ENCODE measurements around the gene TCEAL1.
"Not testable (repeated sequence)": the region's sequence is repeated elsewhere in the genome, so short reads cannot be mapped to it uniquely, and the experiment has no call there.

Gene TCEAL1

DNA sequence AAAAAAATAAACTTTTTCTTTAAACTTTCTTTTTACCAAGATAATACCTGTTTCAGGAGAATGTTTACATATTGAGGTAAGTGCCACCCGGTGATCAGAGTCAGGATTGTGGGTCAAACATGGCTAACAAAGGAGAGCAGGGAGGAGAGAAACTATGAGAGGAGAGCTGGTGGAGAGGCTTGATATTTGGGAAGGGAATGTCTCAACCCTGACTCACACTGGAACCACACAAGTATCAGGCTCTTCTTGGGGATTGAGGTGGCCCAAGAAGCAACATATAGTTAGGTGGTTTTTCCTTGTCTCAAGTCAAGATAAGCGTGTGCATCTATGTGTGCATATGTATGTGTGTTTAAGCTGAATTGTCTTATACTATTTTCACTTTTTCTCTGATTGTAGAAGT, 6.7 kb downstream of the TCEAL1 start:
- no peak for DNase-seq (ENCODE audit: low read depth, low spot score)

DNA sequence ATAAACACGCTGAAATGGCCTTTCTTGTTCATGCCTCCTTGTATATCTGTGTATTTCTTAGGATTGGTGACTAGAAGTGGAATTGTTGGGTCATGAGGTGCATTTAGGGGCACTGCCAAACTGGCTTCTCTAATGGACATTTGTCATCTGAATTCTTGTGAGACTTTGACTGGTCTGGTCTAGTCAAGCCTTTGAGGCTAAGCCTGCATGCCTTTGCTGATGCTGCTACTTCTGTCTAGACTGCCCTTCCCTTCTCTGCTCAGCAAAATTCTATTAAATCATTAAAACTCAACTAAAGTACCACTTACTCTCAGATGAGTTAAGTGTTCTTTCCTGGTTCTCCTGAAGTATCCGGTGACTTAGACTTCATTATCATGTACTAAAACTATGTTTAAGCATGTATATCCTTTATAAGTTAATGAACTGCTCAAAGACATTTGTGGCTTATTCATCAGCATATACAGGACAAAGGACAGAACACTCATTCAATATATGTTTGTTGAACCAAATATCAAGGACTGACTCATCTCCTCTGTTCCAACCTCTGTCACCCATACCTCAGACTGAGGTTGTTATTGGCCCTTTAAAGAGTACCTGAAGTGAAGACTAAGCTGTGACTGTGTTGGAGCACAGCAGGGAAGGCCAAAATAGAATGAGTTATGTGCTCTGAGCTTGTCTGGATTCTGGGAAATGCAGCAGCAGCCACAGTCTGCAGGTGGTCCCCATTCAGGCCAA, 9.0 kb downstream of the TCEAL1 start:
- DNase-seq (ENCODE audit: low read depth, low spot score) = no peak

DNA sequence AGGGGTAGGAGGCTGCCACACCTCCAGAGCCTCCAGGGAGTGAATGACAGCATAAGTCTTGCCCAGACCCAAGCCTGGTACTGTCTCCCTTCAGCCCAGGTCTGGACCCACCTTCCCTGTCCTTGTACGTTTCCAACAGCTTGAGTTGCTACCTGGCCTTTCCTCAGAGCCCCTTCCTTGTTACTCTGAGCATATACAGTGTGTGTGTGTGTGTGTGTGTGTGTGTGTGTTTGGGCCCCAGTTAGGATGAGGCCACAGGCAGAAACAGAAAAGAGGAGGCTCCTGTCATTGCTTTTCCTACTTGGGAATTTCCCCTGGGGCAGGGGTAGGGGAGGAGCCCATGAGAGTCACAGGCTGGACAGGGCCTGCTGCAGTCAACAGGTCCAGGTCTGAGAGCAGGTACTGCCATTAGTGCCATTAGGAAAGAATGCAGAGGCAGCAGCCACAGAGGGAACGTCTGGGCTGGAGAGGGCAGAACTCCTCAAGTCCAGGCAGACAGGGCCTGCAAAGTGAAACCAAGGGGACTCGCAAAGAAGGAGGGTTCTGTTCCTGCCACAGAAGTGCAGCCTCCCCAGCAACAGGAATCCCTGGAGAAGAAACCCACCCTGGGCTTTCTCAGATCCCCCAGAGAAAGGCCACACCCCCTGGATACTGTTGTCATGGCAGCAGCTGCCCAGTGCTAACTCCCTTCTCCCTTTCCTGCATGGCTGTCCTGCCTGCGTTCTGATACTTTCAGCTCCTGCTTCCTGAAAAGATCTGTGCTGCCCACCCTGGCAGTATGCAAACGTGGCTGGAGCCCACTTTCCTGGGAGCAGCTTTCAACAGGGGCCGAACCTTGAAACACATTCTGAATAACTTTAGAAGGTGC, 9.9 kb downstream of the TCEAL1 start:
- not testable (repeated sequence) for DNase-seq (ENCODE audit: low read depth, low spot score)

DNA sequence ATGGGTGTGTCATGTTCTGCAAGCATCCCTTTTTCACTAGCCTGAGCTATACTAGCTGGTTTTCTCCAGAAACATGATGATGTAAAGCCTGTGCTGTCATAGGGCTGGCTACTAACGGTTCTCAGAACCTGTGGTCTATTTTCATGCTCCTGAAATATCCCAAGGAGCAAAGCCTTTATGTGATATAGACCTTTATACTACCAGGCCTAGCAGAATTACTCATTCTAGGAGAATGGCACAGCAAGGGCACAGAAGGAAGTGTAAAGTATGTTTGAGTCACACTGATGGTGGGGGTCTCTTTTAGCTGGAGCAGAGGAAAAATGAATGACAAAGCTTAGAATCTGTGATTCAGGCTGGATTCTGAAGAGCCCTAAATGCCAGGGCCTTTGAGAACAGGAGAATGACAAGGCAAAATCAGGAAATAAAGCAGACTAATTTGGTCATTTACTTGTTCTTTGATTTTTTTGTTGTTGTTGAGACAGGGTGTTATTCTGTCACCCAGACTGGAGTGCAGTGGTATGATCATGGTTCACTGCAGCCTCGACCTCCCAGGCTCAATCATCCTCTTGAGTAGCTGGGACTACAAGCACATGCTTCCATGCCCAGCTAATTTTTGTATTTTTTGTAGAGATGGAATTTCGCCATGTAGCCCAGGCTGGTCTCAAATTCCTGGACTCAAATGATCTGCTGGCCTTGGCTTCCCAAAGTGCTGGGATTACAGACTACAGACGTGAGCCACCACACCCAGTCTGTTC, 11.8 kb downstream of the TCEAL1 start:
- no peak for DNase-seq (ENCODE audit: low read depth, low spot score)

DNA sequence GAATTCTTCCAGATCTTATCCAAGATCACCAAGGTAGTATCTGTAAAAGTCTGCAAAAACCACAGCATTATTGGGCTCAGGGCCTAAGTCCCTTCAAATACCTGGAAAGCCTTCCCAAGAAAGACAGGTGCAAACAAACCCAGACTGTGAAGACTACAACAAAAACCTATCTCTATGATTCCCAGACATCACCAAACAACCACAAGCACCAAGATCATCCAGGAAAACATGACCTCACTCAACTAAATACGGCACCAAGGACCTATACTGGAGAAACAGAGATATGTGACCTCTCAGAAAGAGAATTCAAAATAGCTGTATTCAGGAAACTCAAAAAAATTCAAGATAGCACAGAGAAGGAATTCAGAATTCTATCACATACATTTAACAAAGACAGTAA, 15.3 kb downstream of the TCEAL1 start:
- no peak for DNase-seq (ENCODE audit: low read depth, low spot score)

DNA sequence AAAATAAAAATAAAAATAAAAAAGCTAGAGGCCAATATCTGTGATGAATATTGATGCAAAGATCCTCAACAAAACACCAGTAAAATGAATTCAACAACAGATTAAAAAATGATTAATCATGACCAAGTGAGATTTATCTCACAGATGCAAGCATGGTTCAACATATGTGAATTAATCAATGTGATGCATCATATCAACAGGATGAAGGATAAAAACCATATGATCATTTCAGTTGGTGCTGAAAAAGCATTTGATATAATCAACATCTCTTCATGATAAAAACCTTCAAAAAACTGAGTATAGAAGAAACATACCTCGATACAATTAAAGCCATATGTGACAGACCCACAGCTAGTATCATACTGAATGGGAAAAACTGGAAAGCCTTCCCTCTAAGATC, 18.9 kb downstream of the TCEAL1 start:
- DNase-seq (ENCODE audit: low read depth, low spot score) = no peak

DNA sequence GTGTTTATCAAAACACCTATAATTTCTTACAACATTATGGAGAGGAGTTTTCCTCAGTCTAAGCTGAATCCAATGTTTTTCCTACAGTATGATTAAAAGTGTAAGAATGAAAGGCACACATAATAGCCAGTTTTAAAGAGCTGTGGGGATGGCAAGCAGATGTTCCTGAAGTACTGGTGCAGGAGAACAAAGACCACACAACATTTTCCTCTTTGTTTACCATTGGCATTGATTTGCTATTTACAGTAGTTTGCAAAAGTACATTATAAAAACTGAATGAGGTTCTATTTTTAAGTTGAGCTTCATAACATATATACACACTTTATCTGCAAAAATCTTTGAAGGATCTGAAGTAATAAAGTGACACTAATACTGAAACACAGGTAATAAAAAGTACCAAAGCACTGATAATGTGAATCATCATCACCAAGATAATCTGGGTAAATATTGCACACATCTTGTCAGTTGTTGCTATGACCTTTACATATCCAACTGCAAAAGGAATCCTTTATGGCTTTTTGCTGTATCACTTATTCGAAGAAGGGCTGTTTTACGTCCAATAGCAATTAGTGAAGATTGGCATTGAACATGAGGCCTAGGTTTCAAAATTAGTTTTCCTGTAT, 22.5 kb downstream of the TCEAL1 start:
- DNase-seq (ENCODE audit: low read depth, low spot score) = no peak

DNA sequence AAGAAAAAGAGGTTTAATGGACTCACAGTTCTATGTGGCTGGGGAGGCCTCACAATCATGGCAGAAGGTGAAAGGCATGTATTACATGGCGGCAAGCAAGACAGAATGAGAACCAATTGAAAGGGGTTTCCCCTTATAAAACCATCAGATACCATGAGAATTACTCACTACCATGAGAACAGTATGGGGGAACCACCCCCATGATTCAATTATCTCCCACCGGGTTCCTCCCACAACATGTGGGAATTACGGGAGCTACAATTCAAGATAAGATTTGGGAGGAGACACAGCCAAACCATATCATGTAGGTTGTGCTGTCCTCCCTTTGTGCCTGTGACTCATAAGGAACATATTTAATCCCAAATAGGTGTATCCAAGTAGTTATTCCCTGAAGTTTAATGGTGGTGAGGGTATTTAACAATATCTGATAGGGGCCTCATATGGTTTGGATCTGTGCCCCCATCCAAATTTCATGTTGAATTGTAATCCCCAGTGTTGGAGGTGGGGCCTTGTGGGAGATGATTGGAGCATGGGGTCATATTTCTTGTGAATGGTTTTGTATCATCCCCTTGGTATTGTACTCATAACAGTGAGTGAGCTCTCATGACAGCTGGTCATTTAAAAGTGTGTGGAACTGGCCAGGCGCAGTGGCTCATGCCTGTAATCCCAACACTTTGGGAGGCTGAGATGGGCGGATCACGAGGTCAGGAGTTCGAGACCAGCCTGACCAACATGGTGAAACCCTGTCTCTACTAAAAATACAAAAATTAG, 26.6 kb downstream of the TCEAL1 start:
- DNase-seq (ENCODE audit: low read depth, low spot score) = not testable (repeated sequence)

DNA sequence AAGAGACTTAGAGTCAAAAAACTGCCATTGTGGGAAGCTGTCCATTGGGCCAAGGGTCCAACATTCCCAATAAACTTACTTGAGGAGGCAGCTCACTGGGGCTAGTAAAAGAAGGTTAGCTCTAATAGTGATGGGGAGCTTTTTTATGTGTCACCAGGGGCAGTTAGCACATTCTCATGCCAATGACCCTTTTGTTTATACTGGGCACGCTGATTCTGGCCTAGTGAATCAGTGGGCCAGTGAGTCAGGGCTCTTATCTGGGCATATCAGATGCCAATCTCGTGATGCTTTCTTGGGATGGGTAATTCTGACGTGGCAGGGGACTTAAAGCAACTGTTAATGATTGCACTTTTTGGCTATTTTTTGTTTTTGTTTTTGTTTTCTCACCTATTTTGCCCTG, 27.8 kb downstream of the TCEAL1 start:
- no peak for DNase-seq (ENCODE audit: low read depth, low spot score)

DNA sequence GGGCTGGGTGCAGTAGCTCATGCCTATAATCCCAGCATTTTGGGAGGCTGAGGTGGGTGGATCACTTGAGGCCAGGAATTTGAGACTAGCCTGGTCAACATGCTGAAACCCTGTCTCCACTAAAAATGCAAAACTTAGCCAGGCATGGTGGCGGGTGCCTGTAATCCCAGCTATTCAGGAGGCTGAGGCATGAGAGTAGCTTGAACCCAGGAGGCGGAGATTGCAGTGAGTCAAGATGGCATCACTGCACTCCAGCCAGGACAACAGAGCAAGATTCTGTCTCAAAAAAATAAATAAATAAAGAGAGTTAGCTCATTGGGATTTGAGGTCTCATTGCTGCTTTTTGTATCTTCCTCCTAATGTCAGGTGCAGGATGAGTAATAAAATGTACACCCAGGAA, 28.3 kb downstream of the TCEAL1 start:
- not testable (repeated sequence) for DNase-seq (ENCODE audit: low read depth, low spot score)

DNA sequence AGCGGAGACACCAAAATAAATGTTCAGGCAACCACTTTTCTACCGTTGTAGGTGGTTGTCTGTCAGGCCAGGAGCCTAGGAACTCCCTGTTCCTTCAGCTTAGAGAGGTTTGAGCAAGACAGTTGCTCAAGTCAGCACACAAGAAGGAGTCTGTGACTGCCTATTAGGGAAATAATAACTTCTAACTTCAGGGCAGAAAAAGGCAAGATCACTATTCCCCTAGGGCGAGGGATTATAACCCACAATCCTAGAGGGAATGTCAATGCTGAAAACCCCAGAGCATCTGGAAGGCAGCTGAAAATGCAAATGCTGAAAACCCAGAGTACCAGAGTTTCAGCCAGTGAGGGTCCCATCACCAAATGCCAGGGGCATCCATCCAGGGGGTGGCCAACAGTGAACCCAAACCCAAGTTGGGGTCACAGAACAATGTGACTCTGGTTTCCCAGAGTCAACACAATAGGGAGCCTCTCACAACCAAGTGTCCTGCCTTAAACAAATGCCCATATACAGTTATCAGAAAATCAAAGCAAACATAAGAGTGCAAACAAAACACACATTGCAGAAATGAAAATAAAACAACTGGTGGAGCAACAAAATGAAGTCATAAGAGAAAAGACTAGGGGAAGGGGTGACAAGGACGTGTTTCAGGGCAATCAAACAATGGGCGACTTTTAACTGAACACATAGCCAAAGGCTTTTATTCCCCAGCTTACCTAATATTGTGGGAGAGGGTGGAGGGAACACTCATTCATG, 30.1 kb downstream of the TCEAL1 start:
- DNase-seq (ENCODE audit: low read depth, low spot score) = no peak

DNA sequence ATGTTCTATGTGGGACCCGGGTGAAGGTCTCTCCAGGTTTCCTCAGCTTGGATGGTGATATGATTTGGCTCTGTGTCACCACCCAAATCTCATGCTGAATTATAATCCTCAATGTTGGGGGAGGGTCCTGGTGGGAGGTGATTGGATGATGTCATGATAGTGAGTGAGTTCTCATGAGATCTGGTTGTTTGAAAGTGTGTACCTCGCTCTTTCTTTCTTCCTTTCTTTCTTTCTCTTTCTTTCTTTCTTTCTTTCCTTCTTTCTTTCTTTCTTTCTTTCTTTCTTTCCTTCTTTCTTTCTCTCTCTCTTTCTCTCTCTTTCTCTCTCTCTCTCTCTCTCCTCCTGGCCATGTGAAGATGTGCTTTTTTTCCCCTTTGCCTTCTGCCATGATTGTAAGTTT, 30.7 kb downstream of the TCEAL1 start:
- not testable (repeated sequence) for DNase-seq (ENCODE audit: low read depth, low spot score)

DNA sequence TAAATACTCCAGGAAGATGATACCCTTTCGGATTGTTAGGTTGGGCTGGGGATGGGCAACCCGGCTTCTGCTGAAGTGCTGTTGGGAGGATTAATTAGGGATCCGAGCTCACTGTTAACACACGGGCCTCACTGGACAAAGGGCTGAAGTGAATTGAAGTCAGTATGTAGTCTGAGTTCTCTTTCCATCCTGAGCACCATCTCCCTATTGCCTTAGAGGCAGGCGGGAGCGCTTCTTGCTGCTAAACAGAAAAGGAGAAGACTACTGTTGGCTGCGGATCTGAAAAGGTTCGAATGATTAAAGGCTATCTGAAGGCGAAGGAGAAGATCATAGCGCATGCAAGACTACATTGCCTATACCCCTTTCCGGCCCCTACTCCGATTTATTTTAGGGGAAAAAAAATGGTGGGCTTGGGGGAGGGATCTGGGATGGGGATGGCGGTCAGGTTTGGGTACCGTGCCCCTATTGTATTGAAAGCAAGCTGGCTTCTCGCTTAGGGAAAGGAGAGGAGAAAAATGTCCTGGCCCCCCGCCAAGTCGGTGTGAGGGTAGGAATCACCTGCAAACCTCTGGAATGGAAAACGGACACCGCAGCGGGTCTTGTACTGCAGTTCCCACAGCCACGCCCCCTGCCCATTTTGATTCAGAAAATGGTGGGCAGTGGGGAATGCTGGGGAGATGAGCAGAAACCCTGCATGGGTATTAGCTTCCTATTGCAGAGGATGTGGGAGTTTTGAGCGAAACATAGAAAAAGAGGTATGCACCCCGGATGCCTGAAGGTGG, 35.4 kb downstream of the TCEAL1 start:
- no peak for DNase-seq (ENCODE audit: low read depth, low spot score)

DNA sequence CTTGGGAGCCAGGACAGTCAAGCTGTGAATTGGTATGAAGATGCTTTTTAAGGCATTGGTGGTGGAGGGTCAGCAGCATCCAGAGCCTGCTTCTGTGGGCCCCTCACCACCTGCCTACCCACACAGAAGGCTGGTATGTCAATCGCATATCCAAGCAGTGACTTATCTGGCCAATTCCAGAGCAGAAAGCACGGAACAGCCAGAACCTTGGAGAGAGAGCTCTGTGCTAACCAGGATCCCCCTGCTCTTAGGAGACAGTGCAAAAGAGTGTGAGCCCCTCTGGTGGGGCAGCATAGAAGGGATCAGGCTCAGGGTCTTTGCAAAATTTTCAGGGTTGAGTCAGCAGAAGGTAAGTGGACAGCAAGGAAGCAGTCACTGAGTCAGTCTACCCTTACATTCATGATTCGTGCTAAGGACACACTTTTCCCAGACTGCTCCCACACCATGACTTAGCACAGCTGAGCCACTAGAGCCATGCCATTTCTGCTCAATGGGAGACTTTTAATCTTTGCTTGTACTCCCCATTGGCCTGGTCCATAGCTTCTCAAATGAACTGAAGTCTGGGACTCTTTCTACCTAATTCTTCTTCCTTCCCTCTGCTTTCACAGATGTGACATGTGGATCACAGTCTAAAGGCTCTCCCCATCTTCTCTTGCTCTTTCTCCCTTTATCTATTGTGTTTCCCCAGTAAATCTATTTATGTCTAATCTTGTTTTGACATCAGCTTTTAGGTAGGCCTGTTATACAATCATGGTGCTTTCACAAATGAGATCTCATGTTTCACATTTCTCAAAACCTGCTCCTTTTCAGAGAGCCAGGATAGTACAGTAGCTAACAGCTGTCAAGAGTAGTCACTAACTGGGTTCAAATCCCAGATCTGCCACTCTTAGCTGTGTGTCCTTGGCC, 37.7 kb downstream of the TCEAL1 start:
- DNase-seq (ENCODE audit: low read depth, low spot score) = no peak

DNA sequence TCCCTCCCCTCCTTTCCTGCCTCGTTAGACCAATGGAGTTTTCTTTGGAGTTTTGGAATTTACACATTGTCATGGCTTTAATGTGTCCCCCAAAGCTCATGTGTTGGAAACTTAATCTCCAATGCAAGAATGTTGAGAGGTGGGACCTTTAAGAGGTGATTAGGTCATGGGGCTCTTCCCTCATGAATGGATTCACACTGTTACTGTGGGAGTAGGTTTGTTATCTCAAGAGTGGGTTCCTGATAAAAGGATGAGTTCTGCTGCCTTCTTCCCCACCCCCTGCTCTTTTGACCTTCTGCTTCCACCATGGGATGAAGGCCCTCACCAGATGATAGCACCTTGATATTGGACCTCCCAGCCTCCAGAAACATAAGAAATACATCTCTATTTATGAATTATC, 41.0 kb downstream of the TCEAL1 start:
- DNase-seq (ENCODE audit: low read depth, low spot score) = no peak

DNA sequence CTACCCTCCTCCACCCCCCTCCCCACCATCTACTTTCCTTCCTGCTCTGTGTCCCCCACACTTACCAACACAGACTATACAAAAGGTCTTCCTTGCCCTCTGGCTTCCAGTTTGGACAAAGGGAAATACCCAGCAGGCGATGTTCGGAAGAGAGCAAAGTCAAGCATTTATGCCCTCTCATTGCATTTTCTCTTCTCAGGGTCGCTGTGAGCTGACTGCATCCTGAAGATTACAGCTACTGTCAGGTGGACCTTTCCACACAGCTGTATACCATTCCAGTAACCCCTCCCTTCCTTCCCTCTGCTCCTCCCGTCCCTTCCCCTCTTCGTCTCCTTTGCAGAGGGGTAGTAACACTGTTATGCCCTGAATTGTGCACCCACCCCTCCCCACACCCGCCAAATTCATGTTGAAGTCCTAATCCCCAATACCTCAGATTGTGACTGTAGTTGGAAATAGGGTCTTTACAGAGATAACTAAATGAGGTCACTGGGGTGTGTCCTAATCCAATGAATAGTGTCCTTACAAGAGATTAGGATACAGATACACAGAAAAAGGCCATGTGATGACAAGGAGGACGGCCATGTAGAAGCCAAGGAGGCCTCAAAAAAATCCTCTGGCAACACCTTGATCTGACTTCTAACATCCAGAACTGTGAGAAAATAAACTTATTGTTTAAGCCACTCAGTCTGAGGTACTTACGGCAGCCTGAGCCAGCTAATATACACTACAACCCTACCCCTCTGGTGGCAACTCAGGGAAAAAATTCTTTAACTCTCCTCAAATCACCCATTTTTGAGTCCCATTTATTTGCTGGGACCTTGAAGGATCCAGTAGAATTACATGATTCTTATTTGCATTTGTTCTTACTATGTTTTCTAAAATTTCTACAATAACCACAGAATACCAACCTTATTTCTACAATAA, 46.0 kb downstream of the TCEAL1 start:
- no peak for DNase-seq (ENCODE audit: low read depth, low spot score)

DNA sequence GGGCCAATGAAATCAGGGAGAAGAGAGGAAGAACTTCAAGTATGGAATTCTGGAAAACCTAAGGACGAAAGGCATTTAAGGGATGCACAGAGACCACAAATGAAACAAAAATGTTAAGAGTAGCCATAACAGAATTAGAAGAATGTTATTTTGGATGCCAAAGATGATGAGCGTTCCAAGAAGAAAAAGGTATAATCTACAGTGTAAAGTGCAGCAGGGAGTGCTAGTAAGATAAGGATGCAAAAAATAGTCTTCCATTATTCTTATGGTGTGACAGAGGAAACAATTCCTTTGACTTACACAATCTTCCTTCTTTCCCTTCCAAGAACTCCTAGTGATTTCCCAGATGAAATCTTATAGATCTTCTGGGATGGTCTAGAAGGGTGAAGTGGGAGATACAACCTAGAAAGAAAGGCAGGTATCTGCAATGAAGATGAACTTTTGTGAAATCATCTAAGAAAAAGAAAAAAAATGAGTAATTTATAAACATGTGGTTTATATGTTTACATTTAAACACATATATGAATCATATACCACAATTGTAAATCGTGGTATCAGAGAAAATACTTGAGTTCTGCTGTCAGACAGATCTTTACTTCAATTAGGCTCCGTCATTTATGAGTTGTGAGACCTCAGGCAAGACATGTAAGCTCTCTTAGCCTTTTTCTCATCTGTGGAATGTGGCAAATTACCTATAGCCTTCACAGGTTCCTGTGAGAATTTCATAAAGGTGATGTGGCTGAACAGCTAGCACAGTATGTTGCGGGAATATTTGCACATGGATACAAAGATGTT, 49.6 kb downstream of the TCEAL1 start:
- no peak for DNase-seq (ENCODE audit: low read depth, low spot score)
